GM18907 (cell line): ENCODE data around the gene UBXN2A.
"Not testable (repeated sequence)": the region's sequence is repeated elsewhere in the genome, so short reads cannot be mapped to it uniquely, and the experiment has no call there.

ENCODE experiments used
- ATAC-seq: cut with Tn5 transposase; IDR thresholded peaks from one replicate; pipeline ENCODE4 v1.9.1; 2021; ENCODE audit warnings: mild to moderate bottlenecking, moderate library complexity; ENCODE audit not compliant: unreplicated experiment

UBXN2A gene

DNA sequence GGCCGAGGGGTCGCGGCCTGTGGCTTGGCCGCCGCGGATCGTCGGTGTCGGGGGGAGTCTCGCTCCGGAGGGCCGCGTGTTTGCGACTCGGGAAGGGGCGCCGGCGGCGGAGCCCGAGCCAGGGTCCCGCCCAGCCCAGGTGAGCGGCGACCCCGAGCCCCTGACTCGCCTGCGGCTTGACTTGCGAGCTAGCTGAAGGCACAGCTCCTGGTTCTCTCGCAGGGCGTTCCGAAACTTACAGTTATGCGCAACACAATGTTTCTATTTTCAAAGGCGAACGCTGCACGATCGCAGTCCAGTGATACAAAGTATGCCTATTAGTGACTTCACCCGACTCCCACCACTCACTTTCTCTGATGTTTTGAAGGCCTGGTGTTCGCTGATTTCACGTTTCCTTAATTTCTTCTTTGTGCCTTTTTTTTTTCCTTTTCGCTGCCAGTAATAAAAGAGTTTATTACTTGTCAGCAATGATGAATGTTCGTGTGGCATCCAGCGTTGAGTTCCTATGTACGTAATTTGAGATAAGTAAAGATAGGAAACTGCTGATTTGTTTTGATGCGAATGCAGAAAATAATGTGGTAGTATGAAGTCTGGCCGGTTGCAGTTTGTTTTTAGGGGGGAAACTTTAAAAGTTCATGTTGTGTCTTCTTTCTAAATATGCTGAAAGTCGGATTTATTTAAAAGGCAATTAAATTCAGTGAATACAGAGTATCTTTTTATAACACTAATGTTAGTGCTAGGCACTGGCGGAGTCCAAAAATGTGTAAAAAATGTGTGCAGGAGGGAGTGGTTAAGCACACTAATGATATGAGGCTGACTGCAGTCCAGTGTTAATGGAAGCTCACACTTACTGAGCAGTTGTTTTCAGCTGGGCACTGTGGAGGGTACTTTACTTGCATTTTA, 706 bp downstream of the UBXN2A start:
- ATAC-seq = peak; percentile 61

DNA sequence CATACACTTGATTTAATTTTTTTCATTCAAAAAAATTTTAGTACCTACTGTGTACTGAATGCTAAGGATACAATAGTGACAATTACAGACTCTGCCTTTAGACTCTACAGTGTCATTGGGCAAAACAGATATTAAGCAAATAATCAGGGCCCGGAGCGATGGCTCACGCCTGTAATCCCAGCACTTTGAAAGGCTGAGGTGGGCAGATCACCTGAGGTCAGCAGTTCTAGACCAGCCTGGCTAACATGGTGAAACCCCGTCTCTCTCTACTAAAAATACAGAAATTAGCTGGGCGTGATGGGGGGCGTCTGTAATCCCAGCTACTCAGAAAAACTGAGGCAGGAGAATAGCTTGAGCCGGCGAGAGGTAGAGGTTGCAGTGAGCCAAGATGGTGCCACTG, 1.4 kb downstream of the UBXN2A start:
- ATAC-seq = no peak

DNA sequence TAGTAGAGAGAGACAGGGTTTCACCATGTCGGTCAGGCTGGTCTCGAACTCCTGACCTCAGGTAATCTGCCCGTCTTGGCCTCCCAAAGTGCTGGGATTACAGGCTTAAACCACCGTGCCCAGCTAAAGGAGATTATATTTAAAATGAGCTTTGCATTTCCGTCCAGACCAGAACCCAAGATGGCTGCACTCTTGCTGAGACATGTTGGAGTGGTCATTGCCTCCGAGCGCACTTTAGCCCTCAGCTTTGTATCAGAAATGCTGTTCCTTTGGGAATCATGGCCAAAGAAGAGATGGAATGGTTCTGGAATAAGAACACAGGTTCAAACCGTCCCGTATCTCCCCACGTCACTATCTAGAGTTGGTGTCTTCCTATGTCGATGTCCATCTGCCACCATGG, 3.4 kb downstream of the UBXN2A start:
- no peak for ATAC-seq

DNA sequence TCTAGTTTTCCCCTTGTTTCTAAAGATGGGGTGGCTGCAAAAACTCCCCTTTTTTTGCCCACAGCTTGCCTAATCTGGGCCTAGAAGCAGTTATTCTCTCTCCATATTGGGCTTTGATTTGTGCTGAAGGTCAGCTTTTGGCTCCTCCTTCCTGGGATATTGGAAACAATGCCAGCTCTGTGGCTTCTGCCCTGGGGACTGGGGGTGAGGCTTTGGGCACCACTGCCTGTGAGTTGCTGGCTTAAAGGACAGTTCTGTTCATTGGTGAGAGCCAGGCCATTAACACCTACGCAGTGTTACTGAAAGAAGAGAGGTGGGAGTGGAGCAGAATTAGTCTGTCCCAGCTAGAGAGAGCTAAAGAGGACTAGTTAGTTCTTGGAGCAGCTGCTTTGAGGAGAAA, 4.3 kb downstream of the UBXN2A start:
- ATAC-seq = no peak

DNA sequence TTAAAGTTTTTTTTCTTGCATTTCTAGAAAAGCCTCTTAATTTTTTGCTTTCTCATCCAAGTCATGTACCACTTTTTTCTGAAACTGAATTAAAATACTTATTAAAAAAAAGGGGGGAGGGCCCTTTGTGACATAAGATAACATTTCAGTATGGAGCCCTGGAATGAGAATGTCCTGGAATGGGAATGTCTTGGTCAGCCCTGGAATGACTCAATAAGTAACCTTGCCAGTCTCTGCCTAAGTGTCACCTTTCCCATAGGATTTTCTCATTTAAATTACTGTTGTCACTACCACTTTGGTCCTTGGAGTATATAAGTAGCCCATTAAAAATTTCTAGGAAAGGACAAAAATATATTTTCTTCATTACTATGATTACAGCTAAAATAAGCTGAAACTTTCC, 4.7 kb downstream of the UBXN2A start:
- ATAC-seq = no peak

DNA sequence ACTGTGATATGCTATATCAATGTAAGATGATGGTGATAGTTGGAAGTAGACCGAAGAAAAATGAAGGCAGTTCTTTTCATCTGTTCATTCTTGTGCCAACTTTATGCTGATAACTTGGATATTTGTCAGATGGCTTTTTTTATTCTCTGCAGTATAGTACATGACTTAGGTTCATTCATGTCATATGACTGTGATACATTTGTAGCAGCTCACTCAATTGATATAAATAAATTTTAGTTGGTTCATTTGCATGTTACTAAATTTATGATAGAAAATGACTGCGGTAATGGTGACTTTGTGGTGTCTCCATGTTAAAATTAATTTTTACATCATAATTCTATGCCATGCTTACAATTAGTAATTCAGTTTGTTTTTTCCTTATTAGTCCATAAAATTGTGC, 7.1 kb downstream of the UBXN2A start:
- ATAC-seq = no peak

DNA sequence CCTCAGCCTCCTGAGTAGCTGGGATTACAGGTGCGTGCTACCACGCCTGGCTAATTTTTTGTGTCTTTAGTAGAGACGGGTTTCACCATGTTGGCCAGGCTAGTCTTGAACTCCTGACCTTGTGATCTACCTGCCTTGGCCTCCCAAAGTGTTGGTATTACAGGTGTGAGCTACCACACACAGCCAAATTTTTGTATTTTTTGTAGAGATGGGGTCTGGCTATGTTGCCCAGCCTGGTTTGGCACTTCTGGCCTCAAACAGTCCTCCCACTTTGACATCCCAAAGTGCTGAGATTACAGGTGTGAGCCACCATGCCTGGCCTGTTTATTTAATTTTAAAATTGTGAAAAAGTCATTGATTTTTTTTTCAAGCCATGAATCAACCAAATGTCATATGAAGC, 12.3 kb downstream of the UBXN2A start:
- not testable (repeated sequence) for ATAC-seq

DNA sequence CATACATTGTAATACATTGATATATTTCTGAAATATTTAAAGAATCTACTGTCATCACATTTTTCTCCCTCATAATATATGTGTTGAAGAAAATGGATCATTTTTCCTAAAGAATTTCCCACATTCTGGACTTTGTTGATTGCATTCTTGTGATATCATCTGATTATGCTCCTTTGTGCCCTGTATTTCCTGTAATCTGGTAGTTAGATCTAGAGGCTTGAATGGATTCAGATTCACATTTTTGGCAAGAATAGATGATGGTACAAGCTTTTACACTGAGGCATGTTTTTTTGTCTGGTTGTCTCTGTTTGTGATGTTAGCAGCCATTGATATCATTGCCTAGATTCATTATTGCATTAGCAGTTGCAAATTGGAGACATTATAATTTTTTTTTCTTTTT, 13.4 kb downstream of the UBXN2A start:
- no peak for ATAC-seq

DNA sequence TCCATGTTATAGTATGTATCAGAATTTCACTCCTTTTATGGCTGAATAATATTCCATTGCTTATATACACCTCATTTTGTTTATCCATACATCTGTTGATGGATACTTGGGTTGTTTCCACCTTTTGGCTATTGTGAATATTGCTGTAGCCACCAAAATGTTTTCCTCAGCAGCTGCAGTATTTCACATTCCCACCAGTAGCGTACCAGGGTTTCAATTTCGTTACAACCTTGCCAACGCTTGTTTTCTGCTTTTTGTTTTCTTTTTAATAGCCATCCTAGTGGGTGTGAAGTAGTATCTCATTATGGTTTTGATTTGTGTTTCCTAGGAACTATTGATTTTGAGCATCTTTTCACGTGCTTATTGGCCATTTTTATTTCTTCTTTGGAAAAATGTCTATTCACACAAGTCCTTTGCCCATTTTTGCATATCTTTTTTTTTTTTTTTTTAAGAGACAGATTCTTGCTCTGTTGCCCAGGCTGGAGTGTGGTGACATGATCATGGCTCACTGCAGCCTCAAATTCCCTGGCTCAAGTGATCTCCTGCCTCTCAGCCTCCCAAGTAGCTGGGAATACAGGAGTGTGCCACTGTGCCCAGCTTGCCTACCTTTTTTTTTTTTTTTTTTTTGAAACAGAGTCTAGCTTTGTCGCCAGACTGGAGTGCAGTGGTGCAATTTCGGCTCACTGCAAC, 14.2 kb downstream of the UBXN2A start:
- no peak for ATAC-seq

DNA sequence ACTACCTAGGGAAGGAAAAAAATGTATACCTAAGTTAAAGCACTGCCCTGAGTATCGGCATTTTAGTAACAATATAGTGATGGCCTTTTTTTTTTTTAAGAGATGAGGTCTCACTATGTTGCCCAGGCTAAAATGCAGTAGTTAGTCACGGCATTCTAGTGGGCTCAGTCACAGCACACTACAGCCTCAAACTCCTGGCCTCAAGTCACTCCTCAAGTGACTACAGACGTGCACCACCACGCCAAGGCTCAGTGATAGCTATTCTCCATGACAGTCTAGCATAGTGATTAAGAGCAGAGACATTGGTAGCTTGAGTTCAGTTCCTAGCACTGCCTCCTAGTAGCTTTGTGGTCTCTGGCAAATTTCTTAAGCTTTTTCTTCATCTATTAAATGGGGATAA, 27.6 kb downstream of the UBXN2A start:
- no peak for ATAC-seq

DNA sequence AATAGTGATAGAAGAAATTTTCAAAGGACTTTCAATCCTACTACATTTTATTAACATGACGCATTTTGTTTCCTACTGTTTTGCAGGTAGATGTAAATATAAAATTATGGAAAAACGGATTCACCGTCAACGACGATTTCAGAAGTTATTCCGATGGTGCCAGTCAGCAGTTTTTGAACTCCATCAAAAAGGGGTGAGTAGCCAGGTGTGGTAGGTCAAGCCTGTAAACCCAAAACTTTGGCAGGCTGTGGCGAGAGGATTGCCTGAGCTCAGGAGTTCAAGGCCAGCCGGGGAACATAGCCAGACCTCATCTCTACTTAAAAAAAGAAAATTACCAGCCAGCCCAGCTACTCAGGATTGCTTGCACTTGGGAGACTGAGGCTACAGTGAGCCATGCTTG, 36.6 kb downstream of the UBXN2A start:
- ATAC-seq = no peak

DNA sequence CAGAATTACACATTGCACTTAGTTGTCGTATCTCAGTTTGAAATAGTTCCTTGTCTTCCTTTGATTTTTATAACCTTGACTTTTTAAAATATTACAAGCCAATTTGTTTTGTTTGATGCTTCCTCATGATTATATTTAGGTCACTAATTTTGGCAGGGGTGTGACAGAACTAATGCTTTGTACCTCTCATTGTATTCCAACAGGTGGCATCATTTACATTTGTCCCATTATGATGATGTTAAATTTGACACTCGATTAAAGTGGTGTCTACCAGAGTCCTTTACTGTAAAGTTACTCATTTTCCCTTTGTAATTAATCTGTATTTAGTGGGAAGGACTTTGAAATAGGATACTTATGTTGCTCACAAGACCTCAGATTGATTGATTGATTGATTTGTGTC, 48.1 kb downstream of the UBXN2A start:
- no peak for ATAC-seq

DNA sequence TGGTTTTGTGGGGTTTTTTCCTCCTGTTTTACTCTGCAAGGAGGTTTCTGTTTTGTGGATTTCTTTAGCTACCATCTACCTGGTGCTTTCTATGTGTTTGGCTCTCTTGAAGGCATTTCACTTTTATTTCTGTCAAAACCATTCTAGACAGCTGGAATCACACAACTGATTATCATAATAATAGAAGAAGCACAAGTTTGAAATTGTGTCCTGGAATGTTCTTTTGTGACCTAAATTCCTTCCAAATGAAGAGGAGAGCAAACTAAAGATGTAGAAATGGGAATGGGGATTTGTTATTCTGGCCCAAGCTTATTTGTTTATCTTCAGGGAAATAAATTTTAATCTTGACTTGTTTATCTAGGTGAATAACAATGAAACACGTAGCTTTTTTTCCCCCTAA, 52.7 kb downstream of the UBXN2A start:
- ATAC-seq = no peak

DNA sequence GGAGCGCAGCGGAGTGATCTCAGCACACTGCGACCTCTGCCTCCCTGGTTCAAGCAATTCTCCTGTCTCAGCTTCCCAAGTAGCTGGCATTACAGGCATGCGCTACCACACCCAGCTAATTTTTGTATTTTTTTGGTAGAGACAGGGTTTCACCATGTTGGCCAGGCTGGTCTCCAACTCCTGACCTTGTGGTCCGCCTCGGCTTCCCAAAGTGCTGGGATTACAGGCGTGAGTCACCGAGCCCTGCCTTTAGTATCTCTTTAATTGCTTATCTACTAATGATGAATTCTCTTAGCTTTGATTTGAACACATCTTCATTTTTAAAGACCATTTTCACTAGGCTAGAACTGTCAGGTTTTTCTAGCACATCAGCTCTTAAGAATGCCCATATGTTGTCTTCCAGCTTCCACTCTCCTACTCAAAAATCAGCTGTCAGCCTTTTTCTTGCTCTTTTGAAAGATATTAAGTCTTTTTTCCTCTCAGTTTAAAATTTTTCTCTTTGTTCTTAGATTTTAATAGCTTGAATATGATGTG, 53.5 kb downstream of the UBXN2A start:
- no peak for ATAC-seq

DNA sequence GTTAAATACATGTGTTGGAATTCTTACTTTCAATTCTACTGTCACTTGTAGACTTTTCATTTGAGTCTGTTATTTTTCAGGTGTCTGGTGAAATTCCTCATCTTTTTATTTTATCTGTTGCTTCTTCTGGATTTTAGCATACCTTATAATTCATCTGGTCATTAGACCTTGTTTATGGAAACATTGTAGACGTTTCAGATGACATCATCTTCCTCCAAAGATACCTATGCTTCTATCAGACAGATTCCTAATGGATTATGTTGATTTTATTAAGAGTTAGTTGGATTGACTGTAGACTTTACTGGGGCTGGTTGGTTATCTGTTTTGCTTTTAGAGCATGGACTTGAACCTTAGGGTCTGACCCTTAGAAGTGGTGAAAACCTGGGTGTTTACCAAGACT, 54.3 kb downstream of the UBXN2A start:
- no peak for ATAC-seq

DNA sequence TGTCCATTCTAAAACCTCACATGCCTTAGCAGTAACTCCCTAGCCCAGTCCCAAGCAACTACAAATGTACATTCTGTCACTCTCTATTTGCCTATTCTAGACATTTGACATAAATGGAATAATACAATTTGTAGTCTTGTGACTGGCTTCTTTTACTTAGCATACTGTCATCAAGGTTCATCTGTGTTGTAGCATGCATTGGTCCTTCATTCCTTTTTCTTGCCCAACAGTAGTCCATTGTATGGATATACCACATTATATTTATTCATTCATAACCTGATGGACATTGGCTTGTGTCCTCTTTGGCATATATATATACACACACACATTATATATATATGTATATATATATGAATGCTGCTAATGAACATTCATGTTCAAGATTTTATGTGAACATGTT, 67.4 kb downstream of the UBXN2A start:
- ATAC-seq = no peak

DNA sequence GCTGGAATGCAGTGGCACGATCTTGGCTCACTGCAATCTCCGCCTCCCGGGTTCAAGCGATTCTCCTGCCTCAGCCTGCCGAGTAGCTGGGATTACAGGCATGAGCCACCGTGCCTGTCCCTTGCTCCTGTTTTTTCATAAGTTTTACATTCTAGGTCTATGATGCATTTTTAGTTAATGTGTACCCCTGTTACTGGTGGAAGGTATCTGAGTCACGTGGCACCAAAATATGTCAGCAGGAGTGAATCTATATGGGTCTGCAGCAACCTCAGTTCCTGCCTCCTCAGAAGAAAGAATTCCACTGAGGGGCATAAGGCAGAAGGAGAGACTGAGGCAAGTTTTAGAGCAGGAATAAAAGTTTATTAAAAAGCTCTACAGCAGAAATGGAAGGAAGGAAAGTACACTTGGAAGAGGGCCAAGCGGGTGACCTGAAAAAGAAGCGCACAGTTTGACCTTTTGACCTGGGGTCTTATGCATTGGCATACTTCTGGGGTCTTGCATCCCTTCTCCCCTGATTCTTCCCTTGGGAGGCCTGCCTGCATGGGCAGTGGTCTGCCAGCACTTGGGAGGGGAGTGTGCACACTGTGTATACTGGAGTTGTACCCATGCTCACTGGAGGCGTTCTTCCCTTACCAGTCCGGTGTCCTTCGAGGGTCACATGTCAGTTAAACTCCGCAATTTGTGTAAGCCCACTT, 68.6 kb downstream of the UBXN2A start:
- no peak for ATAC-seq

DNA sequence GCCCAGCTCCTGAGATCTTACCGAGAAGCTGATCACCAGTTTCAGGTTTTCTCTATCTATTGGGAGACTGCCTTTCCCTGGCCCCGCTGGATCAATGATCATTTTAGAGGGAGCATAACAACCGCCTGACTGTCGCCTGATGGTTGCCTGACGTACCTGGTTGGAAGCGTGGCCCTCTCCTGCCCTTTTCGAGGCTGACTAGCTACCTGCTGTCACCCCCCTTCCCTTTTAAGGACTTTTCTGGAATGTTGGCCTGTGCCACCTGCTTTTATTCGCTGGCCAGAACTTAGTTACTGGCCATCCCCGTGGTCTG, 69.1 kb downstream of the UBXN2A start:
- no peak for ATAC-seq

DNA sequence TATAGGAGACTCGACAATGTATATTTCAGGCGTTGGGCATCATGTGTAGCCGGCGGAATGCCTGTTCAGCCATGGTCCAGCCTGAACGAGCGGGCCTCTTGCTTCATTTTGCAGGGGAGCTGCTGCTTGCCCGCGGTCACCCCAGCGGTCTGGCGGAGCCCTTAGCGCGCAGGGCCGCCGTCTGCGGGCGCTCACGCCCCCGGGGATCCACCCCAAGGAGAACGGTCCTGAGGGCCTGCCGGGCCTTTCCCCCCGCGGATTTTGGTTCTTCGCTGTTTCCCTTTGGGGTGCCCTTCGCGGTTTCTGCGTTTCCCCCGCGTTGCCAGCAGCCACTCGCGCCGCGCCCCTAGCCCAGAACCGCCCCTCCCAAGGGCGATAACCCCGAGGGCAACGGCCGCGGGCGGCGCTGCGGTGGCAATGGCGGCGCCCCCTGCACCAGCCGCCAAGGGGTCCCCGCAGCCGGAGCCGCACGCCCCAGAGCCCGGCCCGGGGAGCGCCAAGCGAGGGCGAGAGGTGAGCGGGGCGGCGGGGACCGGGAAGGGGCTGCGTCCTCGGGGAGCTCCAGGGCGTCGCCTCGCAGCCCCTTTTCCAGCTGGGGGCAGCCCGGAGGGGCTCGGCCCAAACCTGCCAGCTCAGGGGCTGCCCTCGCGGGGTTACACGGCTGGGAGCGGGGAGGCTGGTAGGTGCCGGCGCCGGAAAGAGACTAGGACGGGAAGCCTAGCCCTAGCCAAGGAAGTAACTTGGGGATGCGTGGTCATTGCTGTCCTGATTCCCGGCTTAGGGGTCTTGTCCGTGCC, 69.6 kb downstream of the UBXN2A start, which contains the start of gene MFSD2B:
TSS of gene MFSD2B (plus strand) at position 406 of the 797 bp plus-strand sequence. CDS start at position 418, 12 bp downstream.
- ATAC-seq = no peak

DNA sequence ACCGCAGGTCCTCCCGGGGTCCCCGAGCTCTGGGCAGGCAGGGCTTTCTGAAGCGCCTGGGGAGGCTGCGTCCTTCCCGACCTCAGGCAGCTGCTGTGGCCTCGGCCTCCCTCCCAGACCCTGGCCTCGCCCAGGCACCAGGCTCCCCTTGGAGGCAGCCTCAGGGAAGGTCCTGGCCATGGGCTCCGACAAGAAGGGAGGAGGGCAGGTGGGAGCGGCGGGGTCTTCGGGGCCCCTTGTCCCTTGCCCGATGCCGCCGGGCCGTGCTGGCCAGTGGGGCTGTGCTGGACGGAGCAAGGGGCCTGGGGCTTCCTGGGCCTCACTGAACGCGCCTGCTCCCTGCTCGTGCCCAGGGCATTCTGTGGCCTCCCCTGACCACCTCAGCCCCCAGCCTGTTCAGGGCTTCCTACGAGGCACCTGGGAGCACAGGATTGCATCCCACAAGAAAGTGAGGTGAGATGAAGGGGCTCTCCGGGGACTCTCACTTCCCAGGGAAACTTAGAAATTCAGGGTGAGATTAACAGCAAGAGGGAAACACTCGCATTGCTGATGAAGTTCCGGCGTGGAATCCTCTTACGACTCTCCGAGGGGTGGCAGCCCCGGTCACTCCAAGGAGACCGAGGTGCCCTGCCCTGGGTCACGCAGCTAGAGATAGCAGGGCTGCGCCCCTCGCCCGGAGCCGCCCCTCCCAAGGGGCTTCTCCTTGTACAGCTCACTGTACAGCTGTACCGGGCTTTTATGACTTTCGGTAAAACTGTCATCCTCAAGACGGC, 70.4 kb downstream of the UBXN2A start:
- no peak for ATAC-seq
